Pancreas (tissue), 10 donors: ENCODE data around the gene ASAH2. TPM values are rescaled to one million over a fixed set of nuclear protein-coding genes. Genes with fewer than 3 reads are reported as not detected.
A peak's percentile ranks its signal among the peaks of the same experiment; 100 is the strongest.

ENCODE experiments used
- ATAC-seq, 4 donors: fragments of 200-7000 bp; cut with Tn5 transposase; one replicate each; pipeline versions ENCODE4 v1.8.0 to v1.9.1; 2020; ENCODE audit warnings: mild to moderate bottlenecking in 4 of 4, moderate library complexity in 4 of 4
- DNase-seq, 6 donors: peaks; one replicate each; pipeline ENCODE4 v3.0.0-alpha.2; 2020
- FAIRE-seq: peaks from 2 replicates; lab custom pipeline; 2012; peaks lifted over from hg19 to GRCh38; lab: Jason Lieb, UNC
- H3K27ac ChIP-seq, 4 donors: fragments of 200-600 bp; sonication (generic); 1 replicate in 3 of 4; 2 replicates in 1 of 4; pipeline versions ENCODE4 v1.5.0 to v1.8.0; 2020
- H3K27me3 ChIP-seq, 4 donors: fragments of 200-600 bp; one replicate each; pipeline ENCODE4 v1.8.0; 2021
- H3K36me3 ChIP-seq, 3 donors: fragments of 200-600 bp; sonication (generic) in 1 of 3; one replicate each; pipeline versions ENCODE4 v1.5.0 to v1.8.0; 2020 to 2021
- H3K4me1 ChIP-seq, 3 donors: fragments of 200-600 bp; one replicate each; pipeline ENCODE4 v1.8.0; 2021
- H3K4me3 ChIP-seq, 4 donors: fragments of 200-600 bp; sonication (generic) in 2 of 4; one replicate each; pipeline versions ENCODE4 v1.5.0 to v1.8.0; 2020 to 2021
- H3K9me3 ChIP-seq, 4 donors: fragments of 200-600 bp; one replicate each; pipeline ENCODE4 v1.8.0; 2021
- WGBS, 2 donors: extraction: QIAGEN DNeasy Blood & Tissue Kit; methylation state at CpG; one replicate each; pipeline ENCODE4 v1.1.7; 2013; 5-methylcytosine and 5-hydroxymethylcytosine counted together
- intact Hi-C, 3 donors: fragments of 100-400 bp; cut with DNase I; formaldehyde crosslinking; loops; one replicate each; pipeline versions ENCODE4 v1.11.1 to v1.14.2; 2022
- polyA plus RNA-seq, 2 donors: library from polyadenylated mRNA; stranded (reverse); fragments of 200-250 nt; gene quantifications; one replicate each; pipeline ENCODE4 v1.2.3, GENCODE V29; 2013
- total RNA-seq, 6 donors: library from RNA; stranded (reverse); fragmentation: NEBNext Ultra II Directional in 4 of 6; extraction: Animal tissue kit (Norgen Biotek cat#: 25700) in 4 of 6; gene quantifications; one replicate each; pipeline versions ENCODE4 v1.2.1 to v1.2.4, GENCODE V29; 2021 to 2023
- TF ChIP-seq, protein P1 (sequence below), 4 donors: fragments of 200-600 bp; sonication (generic) in 3 of 4; IDR thresholded peaks; one replicate each; pipeline versions ENCODE4 v1.5.0 to v1.8.0; 2021; ENCODE audit warnings: antibody characterized with exemption in 4 of 4
- donor health status: healthy with polysubstance abuse.
- donor health status: DM: no; HTN: no; CAD: no; lungs with moderate emphysema.
- donor health status: DM: no; HTN: no; CAD: no.
- donor health status: control.
- donor health status: control.
- donor health status: Bipolar disorder and iron deficiency.
- donor health status: DM: yes; HTN: yes; CAD: no.
- donor health status: DM: no; HTN: no; CAD: no.
- donor health status: DM: no; HTN: no; CAD: no.
- donor health status: DM: yes; HTN: yes; CAD: no.

Gene ASAH2
- total and polyA plus RNA-seq, 8 donors = 0.15 to 3.6 (median 1.2) TPM

DNA sequence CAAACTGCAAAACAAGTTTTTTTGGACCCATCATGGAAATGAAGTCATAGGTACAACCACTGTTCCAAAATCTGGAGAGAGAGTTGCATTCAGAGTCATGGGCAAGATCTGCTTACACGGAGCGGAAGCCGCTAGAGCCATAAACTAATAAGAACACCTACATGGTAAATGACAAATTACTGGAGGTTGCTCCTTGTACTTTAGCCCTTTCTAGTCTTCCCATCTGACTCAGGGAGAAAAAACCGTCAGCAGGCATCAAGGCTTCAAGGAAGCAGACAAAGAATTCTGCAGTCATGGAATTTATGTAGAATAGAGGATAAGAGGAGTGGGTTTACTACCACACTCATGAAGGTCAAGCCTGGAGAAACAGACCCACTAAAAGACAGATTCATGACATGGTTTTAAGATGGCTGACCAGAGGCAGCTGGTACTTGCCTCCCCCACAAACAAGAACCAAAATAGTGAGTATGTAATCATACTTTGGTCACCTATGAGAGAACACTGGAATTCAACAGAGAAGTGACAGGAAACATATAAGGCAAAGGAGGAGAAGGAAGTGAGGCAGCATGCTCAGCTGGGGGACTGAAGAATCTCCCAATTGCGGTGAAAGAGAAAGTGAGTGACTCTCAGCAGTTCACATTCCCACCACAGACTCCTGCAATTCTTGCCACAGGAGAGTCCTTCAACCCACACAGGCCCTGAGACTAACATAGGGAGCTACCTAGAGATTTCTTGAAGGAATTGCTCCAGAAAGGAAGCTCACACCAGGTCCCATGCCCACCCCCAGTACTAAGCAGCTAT, 42.4 kb upstream of the ASAH2 start:
- Histone ChIP-seq H3K27me3 (no peaks in the 10 kb centered on the region), H3K36me3 (no peaks in the 10 kb centered on the region), H3K9me3 (no peaks in the 10 kb centered on the region), H3K4me1 (no peaks in the 10 kb centered on the region), H3K4me3 (no peak overlapping the region), H3K27ac (no peak overlapping the region)
- no peak for ATAC-seq
- no peak for FAIRE-seq
- intact Hi-C loops = no loop called here
- WGBS, 2 donors = 82 to 87% methylated on average over 5 of the region's 5 CpGs
- no peak for DNase-seq
- TF ChIP-seq, protein P1, sequence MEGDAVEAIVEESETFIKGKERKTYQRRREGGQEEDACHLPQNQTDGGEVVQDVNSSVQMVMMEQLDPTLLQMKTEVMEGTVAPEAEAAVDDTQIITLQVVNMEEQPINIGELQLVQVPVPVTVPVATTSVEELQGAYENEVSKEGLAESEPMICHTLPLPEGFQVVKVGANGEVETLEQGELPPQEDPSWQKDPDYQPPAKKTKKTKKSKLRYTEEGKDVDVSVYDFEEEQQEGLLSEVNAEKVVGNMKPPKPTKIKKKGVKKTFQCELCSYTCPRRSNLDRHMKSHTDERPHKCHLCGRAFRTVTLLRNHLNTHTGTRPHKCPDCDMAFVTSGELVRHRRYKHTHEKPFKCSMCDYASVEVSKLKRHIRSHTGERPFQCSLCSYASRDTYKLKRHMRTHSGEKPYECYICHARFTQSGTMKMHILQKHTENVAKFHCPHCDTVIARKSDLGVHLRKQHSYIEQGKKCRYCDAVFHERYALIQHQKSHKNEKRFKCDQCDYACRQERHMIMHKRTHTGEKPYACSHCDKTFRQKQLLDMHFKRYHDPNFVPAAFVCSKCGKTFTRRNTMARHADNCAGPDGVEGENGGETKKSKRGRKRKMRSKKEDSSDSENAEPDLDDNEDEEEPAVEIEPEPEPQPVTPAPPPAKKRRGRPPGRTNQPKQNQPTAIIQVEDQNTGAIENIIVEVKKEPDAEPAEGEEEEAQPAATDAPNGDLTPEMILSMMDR (IDR thresholded peaks at IDR 0.05) = no peak

DNA sequence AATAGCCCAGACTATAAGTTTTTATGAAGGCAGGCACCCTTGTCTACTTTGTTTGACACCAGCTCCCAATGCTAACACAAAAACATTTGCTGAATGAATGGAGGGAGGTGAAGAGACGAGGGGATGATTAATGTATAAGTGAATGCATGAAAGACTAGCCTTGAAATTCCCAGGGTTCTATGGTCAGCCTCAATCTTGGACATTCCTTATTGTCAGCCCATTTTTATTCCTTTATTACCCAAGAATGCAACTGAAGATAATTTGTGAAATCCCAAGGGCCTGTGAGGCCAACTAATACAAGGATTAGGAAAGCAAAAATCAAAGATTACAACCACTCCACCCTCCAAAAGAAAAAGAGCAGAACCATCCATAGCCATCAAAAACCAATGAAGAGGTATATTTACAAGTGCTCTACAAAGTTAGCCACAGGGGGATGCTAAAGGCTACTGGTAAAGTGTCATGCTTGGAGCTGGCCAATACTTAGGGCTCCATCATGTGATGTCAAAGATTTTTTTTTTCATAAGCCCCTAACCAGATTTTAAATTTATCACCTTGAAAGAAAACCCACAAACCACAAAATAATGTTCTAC, 40.0 kb upstream of the ASAH2 start:
- Histone ChIP-seq H3K36me3 (no peaks in the 10 kb centered on the region), H3K4me3 (no peak overlapping the region), H3K27me3 (no peaks in the 10 kb centered on the region), H3K9me3 (no peaks in the 10 kb centered on the region), H3K27ac (no peak overlapping the region), H3K4me1 (no peaks in the 10 kb centered on the region)
- TF ChIP-seq, protein P1 (IDR thresholded peaks at IDR 0.05) = no peak
- intact Hi-C loops = no loop called here
- DNase-seq (no peak), ATAC-seq (peak in 2 of 4 donors; percentile 49 to 50), FAIRE-seq (no peak)
- WGBS, 2 donors = 26 to 31% methylated on average over 1 of the region's 1 CpG

DNA sequence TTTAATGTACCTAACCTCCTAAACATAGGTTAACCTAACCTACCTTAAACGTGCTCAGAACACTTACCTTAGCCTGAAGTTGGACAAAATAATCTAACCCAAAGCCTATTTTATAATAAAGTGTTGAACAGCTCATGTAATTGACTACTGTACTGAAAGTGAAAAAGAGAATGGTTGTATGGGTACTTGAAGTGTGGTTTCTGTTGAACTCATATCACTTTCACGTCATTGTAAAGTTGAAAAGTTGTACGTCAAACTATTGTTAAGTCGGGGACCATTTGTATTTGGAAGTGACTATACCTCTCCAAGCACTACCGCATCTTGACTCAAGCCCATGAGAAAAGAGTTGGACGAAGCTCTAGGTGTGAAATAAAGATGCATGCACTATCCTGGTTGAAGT, 37.9 kb upstream of the ASAH2 start:
- no peak overlapping the region for H3K27ac ChIP-seq
- TF ChIP-seq, protein P1 (IDR thresholded peaks at IDR 0.05) = no peak
- H3K4me1 ChIP-seq = no peaks in the 10 kb centered on the region
- no peak for ATAC-seq
- H3K9me3 ChIP-seq = no peaks in the 10 kb centered on the region
- DNase-seq = no peak
- no peaks in the 10 kb centered on the region for H3K36me3 ChIP-seq
- intact Hi-C loops = no loop called here
- FAIRE-seq = no peak
- H3K27me3 ChIP-seq = no peaks in the 10 kb centered on the region
- H3K4me3 ChIP-seq = no peak overlapping the region
- WGBS, 2 donors = 78 to 86% methylated on average over 6 of the region's 6 CpGs

DNA sequence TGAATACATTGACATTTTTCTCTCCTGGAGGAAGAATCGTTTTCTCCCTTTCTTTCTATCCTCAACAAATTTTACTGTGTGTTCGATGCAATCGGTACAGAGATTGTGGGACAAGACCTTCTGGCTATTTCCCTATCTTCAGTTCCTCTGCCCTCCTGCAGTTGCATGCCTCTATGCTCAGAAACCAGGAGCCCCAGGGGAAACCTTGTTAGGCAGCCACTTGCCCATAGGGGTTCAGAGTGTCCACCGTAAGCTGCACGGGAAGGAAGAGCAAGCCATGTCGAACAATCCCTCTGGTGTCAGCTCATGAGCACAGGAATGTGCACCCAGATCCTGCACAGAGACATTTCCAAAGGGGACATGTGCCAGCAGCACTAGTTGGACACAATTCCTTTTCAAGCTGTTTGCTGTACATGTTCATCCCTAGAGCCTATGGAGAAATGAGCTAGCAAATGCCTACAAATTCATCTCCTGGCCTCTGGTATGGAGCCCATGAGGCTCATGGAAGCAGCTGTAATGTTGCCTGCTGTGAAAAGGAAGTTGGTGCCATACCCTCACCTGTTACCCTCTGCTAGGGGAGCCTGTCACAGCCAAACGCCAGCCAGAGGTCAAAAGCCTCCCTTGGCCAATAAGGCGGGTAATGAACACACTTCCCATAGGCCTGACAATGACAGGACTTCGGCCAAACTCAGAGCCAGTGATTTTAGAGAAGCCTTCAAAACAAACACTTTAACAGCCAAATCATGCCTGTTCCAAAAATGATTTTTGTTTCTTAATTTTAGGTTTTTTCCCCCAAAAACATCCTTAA, 35.9 kb upstream of the ASAH2 start:
- Histone ChIP-seq H3K27ac (no peak overlapping the region), H3K36me3 (no peaks in the 10 kb centered on the region), H3K9me3 (no peaks in the 10 kb centered on the region), H3K27me3 (no peaks in the 10 kb centered on the region), H3K4me1 (no peaks in the 10 kb centered on the region), H3K4me3 (no peak overlapping the region)
- FAIRE-seq (no peak), ATAC-seq (no peak), DNase-seq (no peak)
- WGBS, 2 donors = 69 to 72% methylated on average over 9 of the region's 9 CpGs
- intact Hi-C loops = no loop called here
- TF ChIP-seq, protein P1 (IDR thresholded peaks at IDR 0.05) = no peak
